Liver (tissue), 3 donors: Measurements from ENCODE around the gene DAND5.

Experiments
- CTCF ChIP-seq: fragments of 150-350 bp; IDR thresholded peaks from 2 replicates; pipeline ENCODE4 v1.5.1; 2017; ENCODE audit warnings: improper control_type of control experiment, low read depth, low read length; ENCODE audit not compliant: missing input control
- GABPA ChIP-seq, 2 donors: IDR thresholded peaks in 1 of 2; conservative IDR thresholded peaks in 1 of 2; 2 replicates each; pipeline ENCODE4 v1.6.1; 2016; ENCODE audit warnings: antibody characterized with exemption in 2 of 2, mild to moderate bottlenecking in 1 of 2, moderate library complexity in 1 of 2
- JUND ChIP-seq, 2 donors: IDR thresholded peaks; 2 replicates each; pipeline ENCODE4 v1.6.1; 2016; ENCODE audit warnings: antibody characterized with exemption in 2 of 2
- MAX ChIP-seq: IDR thresholded peaks from 2 replicates; pipeline ENCODE4 v1.6.1; 2016; ENCODE audit warnings: antibody characterized with exemption
- TAF1 ChIP-seq: conservative IDR thresholded peaks from 2 replicates; pipeline ENCODE4 v1.6.1; 2016; ENCODE audit warnings: antibody characterized with exemption, mild to moderate bottlenecking
- donor health status: healthy.
- donor health status: healthy.

GRCh38 chr19:13001502-13002165 is 32.3 kb downstream of the DAND5 start:
- no peak for TF ChIP-seq GABPA (IDR thresholded peaks at IDR 0.05 in 1 of 2, conservative IDR thresholded peaks at IDR 0.05 in 1 of 2)
- TF ChIP-seq MAX = no peak
- TF ChIP-seq TAF1 = no peak
- TF ChIP-seq CTCF = no peak
- no peak for TF ChIP-seq JUND (IDR thresholded peaks at IDR 0.05)
